ENCODE measurements around the gene ABCD4. TPM values are rescaled to one million over a fixed set of nuclear protein-coding genes. Genes with fewer than 3 reads are reported as not detected.

The ABCD4 gene
- total and polyA plus RNA-seq, 4 donors: 20.4 to 34.4 (median 29.1) TPM

- TF ChIP-seq YY1 (IDR thresholded peaks at IDR 0.05) (no peak), REST (IDR thresholded peaks at IDR 0.05) (no peak), RAD21 (IDR thresholded peaks at IDR 0.05) (no peak), TAF1 (conservative IDR thresholded peaks at IDR 0.05) (no peak)
- H3K27me3 ChIP-seq (ENCODE audit: control insufficient read depth in 4 of 4, insufficient read depth in 4 of 4, low read length in 3 of 4): no peaks in the 10 kb centered on the region
- H3K27ac ChIP-seq (ENCODE audit: low read depth in 1 of 2, low read length in 2 of 2): no peak overlapping the region
- H3K9me3 ChIP-seq (ENCODE audit: control insufficient read depth in 4 of 4, low read length in 3 of 4): no peaks in the 10 kb centered on the region
- 71% methylated on average over 5 of the region's 5 CpGs for whole genome bisulfite sequencing
- no peaks in the 10 kb centered on the region for H3K36me3 ChIP-seq (ENCODE audit: control insufficient read depth in 4 of 4, insufficient read depth in 3 of 4, low read depth in 1 of 4, low read length in 3 of 4)
- no peaks in the 10 kb centered on the region for H3K4me1 ChIP-seq (ENCODE audit: control insufficient read depth in 4 of 4, insufficient read depth in 4 of 4, low read length in 3 of 4)
- no peak overlapping the region for H3K9ac ChIP-seq (ENCODE audit: low read depth in 1 of 2, low read length in 2 of 2)
- no peak for DNase-seq (ENCODE audit: low spot score)
- H3K4me3 ChIP-seq (ENCODE audit: low read depth in 1 of 3, low read length in 3 of 3): no peak overlapping the region
These were observed 38.8 kb downstream of the ABCD4 start for GRCh38 chr14:74263921-74264320.

GRCh38 chr14:74263181-74263580 lies 39.6 kb downstream of the ABCD4 start:
- H3K36me3 ChIP-seq (ENCODE audit: control insufficient read depth in 4 of 4, insufficient read depth in 3 of 4, low read depth in 1 of 4, low read length in 3 of 4): no peaks in the 10 kb centered on the region
- no peak overlapping the region for H3K9ac ChIP-seq (ENCODE audit: low read depth in 1 of 2, low read length in 2 of 2)
- no peak overlapping the region for H3K4me3 ChIP-seq (ENCODE audit: low read depth in 1 of 3, low read length in 3 of 3)
- no peaks in the 10 kb centered on the region for H3K27me3 ChIP-seq (ENCODE audit: control insufficient read depth in 4 of 4, insufficient read depth in 4 of 4, low read length in 3 of 4)
- no peak for DNase-seq (ENCODE audit: low spot score)
- TF ChIP-seq EGR1 (IDR thresholded peaks at IDR 0.05; ENCODE audit: low read depth in 2 of 2): no peak
- TF ChIP-seq MAX (IDR thresholded peaks at IDR 0.05): no peak
- TF ChIP-seq JUND (IDR thresholded peaks at IDR 0.05): no peak
- H3K27ac ChIP-seq (ENCODE audit: low read depth in 1 of 2, low read length in 2 of 2): no peak overlapping the region
- no peaks in the 10 kb centered on the region for H3K9me3 ChIP-seq (ENCODE audit: control insufficient read depth in 4 of 4, low read length in 3 of 4)
- peaks cover 0 to 3% (median 0%) of the 10 kb centered on the region in 4 donors for H3K4me1 ChIP-seq (ENCODE audit: control insufficient read depth in 4 of 4, insufficient read depth in 4 of 4, low read length in 3 of 4)
- WGBS: 88% methylated on average over 9 of the region's 9 CpGs

GRCh38 chr14:74262076-74262475 lies 40.7 kb downstream of the ABCD4 start:
- 95% methylated on average over 9 of the region's 9 CpGs for WGBS
- H3K4me1 ChIP-seq (ENCODE audit: control insufficient read depth in 4 of 4, insufficient read depth in 4 of 4, low read length in 3 of 4): peaks cover 0 to 10% (median 3%) of the 10 kb centered on the region in 4 donors
- no peak overlapping the region for H3K4me3 ChIP-seq (ENCODE audit: low read depth in 1 of 3, low read length in 3 of 3)
- H3K9me3 ChIP-seq (ENCODE audit: control insufficient read depth in 4 of 4, low read length in 3 of 4): no peaks in the 10 kb centered on the region
- no peak for DNase-seq (ENCODE audit: low spot score)
- no peak overlapping the region for H3K27ac ChIP-seq (ENCODE audit: low read depth in 1 of 2, low read length in 2 of 2)
- TF ChIP-seq ZBTB33 (IDR thresholded peaks at IDR 0.05) (no peak), NR2F2 (IDR thresholded peaks at IDR 0.05) (no peak), FOXA2 (IDR thresholded peaks at IDR 0.05) (no peak), SP1 (IDR thresholded peaks at IDR 0.05) (no peak), JUND (IDR thresholded peaks at IDR 0.05) (no peak), FOXA1 (IDR thresholded peaks at IDR 0.05) (no peak), RAD21 (IDR thresholded peaks at IDR 0.05) (no peak), ATF3 (IDR thresholded peaks at IDR 0.05) (no peak), GABPA (IDR thresholded peaks at IDR 0.05 in 1 of 2, conservative IDR thresholded peaks at IDR 0.05 in 1 of 2) (no peak), YY1 (IDR thresholded peaks at IDR 0.05) (no peak), TAF1 (conservative IDR thresholded peaks at IDR 0.05) (no peak)
- no peaks in the 10 kb centered on the region for H3K27me3 ChIP-seq (ENCODE audit: control insufficient read depth in 4 of 4, insufficient read depth in 4 of 4, low read length in 3 of 4)
- no peak overlapping the region for H3K9ac ChIP-seq (ENCODE audit: low read depth in 1 of 2, low read length in 2 of 2)
- no peaks in the 10 kb centered on the region for H3K36me3 ChIP-seq (ENCODE audit: control insufficient read depth in 4 of 4, insufficient read depth in 3 of 4, low read depth in 1 of 4, low read length in 3 of 4)

Data from liver (tissue), 9 donors.